ENCODE data around the gene NKX1-2. TPM values are rescaled to one million over a fixed set of nuclear protein-coding genes. Genes with fewer than 3 reads are reported as not detected.

NKX1-2 gene
- total and polyA plus RNA-seq, 2 of the 4 experiments (the other 2 are of a cell fraction): not detected

GRCh38 chr10:124465777-124466488 lies 16.1 kb upstream of the NKX1-2 start:
- POLR2A ChIA-PET (ENCODE audit: unreplicated experiment): no interaction called here

More at GRCh38 chr10:124465777-124466488, 16.1 kb upstream of the NKX1-2 start:
- Histone ChIP-seq H3K4me3 (ENCODE audit: insufficient read depth, low read depth, low read length) (no peak overlapping the region), H4K5ac (ENCODE audit: low read depth, low read length) (no peak overlapping the region), H3K56ac (ENCODE audit: extremely low read depth, insufficient read depth, low read length) (no peak overlapping the region), H3K9ac (ENCODE audit: low read depth, low read length) (no peak overlapping the region), H3K9me1 (ENCODE audit: insufficient read depth, low read length) (0 out of 2 replicates have a peak, but pooled peaks cover 2% of the 10 kb centered on the region), H3K14ac (replicated peaks; ENCODE audit: low read depth, low read length) (no peak overlapping the region), H2BK20ac (ENCODE audit: low read depth, low read length) (no peak overlapping the region), H4K8ac (ENCODE audit: low read depth in 2 of 2, low read length in 2 of 2) (no peak overlapping the region), H2BK5ac (ENCODE audit: low read depth, low read length, poor library complexity, severe bottlenecking) (no peak overlapping the region), H2BK120ac (ENCODE audit: low read depth, low read length) (no peak overlapping the region), H3K23ac (ENCODE audit: low read depth, low read length) (no peak overlapping the region), H3K18ac (ENCODE audit: low read depth, low read length) (no peak overlapping the region), H3K4me1 (ENCODE audit: control insufficient read depth, insufficient read depth, low read length) (peaks cover 4% of the 10 kb centered on the region), H3K9me3 (ENCODE audit: control insufficient read depth, insufficient read depth, low read length) (no peaks in the 10 kb centered on the region), H4K91ac (ENCODE audit: insufficient read depth, low read depth, low read length) (no peak overlapping the region), H2AK5ac (ENCODE audit: low read depth, low read length) (no peak overlapping the region), H3K27ac (ENCODE audit: insufficient read depth, low read length) (no peak overlapping the region), H3K4ac (ENCODE audit: low read depth, low read length) (no peak overlapping the region), H2AFZ (replicated peaks; ENCODE audit: low read length, poor library complexity) (no peak overlapping the region), H3K79me1 (ENCODE audit: low read depth in 1 of 2, low read length in 2 of 2) (peaks cover 5% of the 10 kb centered on the region in 2 experiments; a peak in 3 of 4 replicates), H3K36me3 (ENCODE audit: control insufficient read depth, insufficient read depth, low read length) (no peaks in the 10 kb centered on the region), H3K27me3 (ENCODE audit: control insufficient read depth, insufficient read depth, low read length) (no peaks in the 10 kb centered on the region), H2AK9ac (replicated peaks; ENCODE audit: low read depth, low read length, poor library complexity) (no peak overlapping the region), H2BK15ac (ENCODE audit: low read depth, low read length) (no peak overlapping the region), H4K20me1 (ENCODE audit: insufficient read depth, low read length) (no peaks in the 10 kb centered on the region), H3K4me2 (ENCODE audit: low read depth, low read length) (no peak overlapping the region)
- in situ Hi-C loops (cut with MboI; ENCODE audit: low sequenced_read_pairs): no loop called here
- no peak for TF ChIP-seq CEBPB (IDR thresholded peaks at IDR 0.05; ENCODE audit: low read depth, low read length)
- no peak for TF ChIP-seq SMC3 (IDR thresholded peaks at IDR 0.05; ENCODE audit: low read depth, low read length)
- TF ChIP-seq RAD21 (IDR thresholded peaks at IDR 0.05; ENCODE audit: low read length): no peak
- no peak for TF ChIP-seq MAFK (IDR thresholded peaks at IDR 0.05; ENCODE audit: low read depth, low read length)
- ATAC-seq (ENCODE audit: low read depth) (no peak), DNase-seq (no peak)
- dilution Hi-C loops (cut with HindIII; ENCODE audit: low sequenced_read_pairs, unreplicated experiment): no loop called here
- WGBS, 2 experiments (ENCODE audit: extremely low coverage in 2 of 2, insufficient read length in 1 of 2): 25% methylated on average over 2 of the region's 9 CpGs; no CpG with 5 or more reads in 1 of the 2 experiments
- intact Hi-C loops (cut with micrococcal nuclease): no loop called here
- BruUV-seq (replicated peaks): no TSS peak
- CTCF ChIA-PET: no interaction called here
